DOHH2 (cell line): ENCODE results near the gene MUSTN1.

ENCODE experiments used
- H3F3A ChIP-seq: fragments of 200-600 bp; sonication (generic), shearing (Covaris generic); 2 replicates; pipeline ENCODE4 v1.6.0; 2016; ENCODE audit warnings: antibody characterized with exemption, mild to moderate bottlenecking; ENCODE audit not compliant: control insufficient read depth, insufficient read depth
- H3K27ac ChIP-seq: fragments of 200-600 bp; sonication (generic); 2 replicates; pipeline ENCODE4 v1.5.1; 2014; ENCODE audit warnings: low read depth, mild to moderate bottlenecking, low read length, moderate library complexity
- H3K27me3 ChIP-seq: fragments of 200-600 bp; sonication (generic); 2 replicates; pipeline ENCODE4 v1.6.1; 2014; ENCODE audit warnings: mild to moderate bottlenecking, low read length, mixed read lengths; ENCODE audit not compliant: control insufficient read depth
- H3K36me3 ChIP-seq: fragments of 200-600 bp; sonication (generic); 2 replicates; pipeline ENCODE4 v1.6.1; 2014; ENCODE audit warnings: mild to moderate bottlenecking, low read length, moderate library complexity, mixed read lengths; ENCODE audit not compliant: control insufficient read depth
- H3K4me1 ChIP-seq: fragments of 200-600 bp; sonication (generic); 2 replicates; pipeline ENCODE4 v1.6.1; 2014; ENCODE audit warnings: mild to moderate bottlenecking, low read length, mixed read lengths; ENCODE audit not compliant: control insufficient read depth
- H3K4me2 ChIP-seq: fragments of 200-600 bp; sonication (generic); 2 replicates; pipeline ENCODE4 v1.6.0; 2014; ENCODE audit warnings: mild to moderate bottlenecking, low read length, moderate library complexity
- H3K4me3 ChIP-seq: fragments of 200-600 bp; sonication (generic); 2 replicates; pipeline ENCODE4 v1.5.1; 2014; ENCODE audit warnings: mild to moderate bottlenecking, low read length, mixed read lengths
- H3K79me2 ChIP-seq: fragments of 200-600 bp; sonication (generic); 2 replicates; pipeline ENCODE4 v1.6.1; 2014; ENCODE audit warnings: mild to moderate bottlenecking, low read length, mixed read lengths; ENCODE audit not compliant: control insufficient read depth
- H3K9me2 ChIP-seq: fragments of 200-600 bp; sonication (generic); replicated peaks from 2 replicates; pipeline ENCODE4 v1.6.1; 2014; ENCODE audit warnings: mild to moderate bottlenecking, low read length, mixed read lengths; ENCODE audit not compliant: control insufficient read depth
- H3K9me3 ChIP-seq: fragments of 200-600 bp; sonication (generic); 2 replicates; pipeline ENCODE4 v1.6.1; 2014; ENCODE audit warnings: antibody characterized with exemption, low read length, mixed read lengths; ENCODE audit not compliant: control insufficient read depth, insufficient read depth
- H4K20me1 ChIP-seq: fragments of 200-600 bp; sonication (generic); 2 replicates; pipeline ENCODE4 v1.6.0; 2014; ENCODE audit warnings: low read depth, mild to moderate bottlenecking, antibody characterized with exemption, low read length, moderate library complexity; ENCODE audit not compliant: control insufficient read depth, insufficient read depth
- EZH2phosphoT487 ChIP-seq: fragments of 200-600 bp; sonication (generic); IDR thresholded peaks from 2 replicates; pipeline ENCODE4 v1.6.1; 2017; ENCODE audit warnings: borderline replicate concordance, mild to moderate bottlenecking, antibody characterized with exemption, low read length, moderate library complexity, mixed read lengths
- TF ChIP-seq, protein P1 (sequence below): fragments of 200-600 bp; sonication (generic); IDR thresholded peaks from one replicate; pipeline ENCODE4 v1.5.1; 2014; ENCODE audit warnings: antibody characterized with exemption, mild to moderate bottlenecking, low read depth, low read length; ENCODE audit not compliant: poor library complexity, severe bottlenecking

Gene MUSTN1

DNA sequence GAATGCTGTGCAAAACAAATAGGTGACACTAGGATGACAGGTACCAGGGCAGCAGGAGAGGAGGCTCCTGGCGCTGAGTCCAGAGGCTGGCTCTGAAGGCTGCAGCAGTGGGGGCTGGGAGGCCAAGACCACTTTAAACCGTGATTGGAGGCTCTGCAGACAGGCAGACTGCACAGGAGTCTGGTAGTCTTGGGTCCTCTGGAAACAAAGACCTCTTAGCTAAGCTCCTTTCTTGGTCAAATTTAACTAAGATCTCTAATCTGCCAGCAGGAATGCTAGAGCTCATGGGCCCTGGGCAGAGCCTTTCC lies 4.4 kb upstream of the MUSTN1 start:
- Histone ChIP-seq H3K27me3 (no peaks in the 10 kb centered on the region), H3K36me3 (no peaks in the 10 kb centered on the region), H3K27ac (no peak overlapping the region), H3F3A (no peaks in the 10 kb centered on the region), H3K79me2 (no peaks in the 10 kb centered on the region), H4K20me1 (no peaks in the 10 kb centered on the region), H3K9me2 (no peaks in the 10 kb centered on the region), H3K9me3 (no peaks in the 10 kb centered on the region), H3K4me3 (no peak overlapping the region), H3K4me1 (no peaks in the 10 kb centered on the region), H3K4me2 (no peak overlapping the region)
- TF ChIP-seq, protein P1, sequence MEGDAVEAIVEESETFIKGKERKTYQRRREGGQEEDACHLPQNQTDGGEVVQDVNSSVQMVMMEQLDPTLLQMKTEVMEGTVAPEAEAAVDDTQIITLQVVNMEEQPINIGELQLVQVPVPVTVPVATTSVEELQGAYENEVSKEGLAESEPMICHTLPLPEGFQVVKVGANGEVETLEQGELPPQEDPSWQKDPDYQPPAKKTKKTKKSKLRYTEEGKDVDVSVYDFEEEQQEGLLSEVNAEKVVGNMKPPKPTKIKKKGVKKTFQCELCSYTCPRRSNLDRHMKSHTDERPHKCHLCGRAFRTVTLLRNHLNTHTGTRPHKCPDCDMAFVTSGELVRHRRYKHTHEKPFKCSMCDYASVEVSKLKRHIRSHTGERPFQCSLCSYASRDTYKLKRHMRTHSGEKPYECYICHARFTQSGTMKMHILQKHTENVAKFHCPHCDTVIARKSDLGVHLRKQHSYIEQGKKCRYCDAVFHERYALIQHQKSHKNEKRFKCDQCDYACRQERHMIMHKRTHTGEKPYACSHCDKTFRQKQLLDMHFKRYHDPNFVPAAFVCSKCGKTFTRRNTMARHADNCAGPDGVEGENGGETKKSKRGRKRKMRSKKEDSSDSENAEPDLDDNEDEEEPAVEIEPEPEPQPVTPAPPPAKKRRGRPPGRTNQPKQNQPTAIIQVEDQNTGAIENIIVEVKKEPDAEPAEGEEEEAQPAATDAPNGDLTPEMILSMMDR: no peak
- TF ChIP-seq EZH2phosphoT487: no peak

DNA sequence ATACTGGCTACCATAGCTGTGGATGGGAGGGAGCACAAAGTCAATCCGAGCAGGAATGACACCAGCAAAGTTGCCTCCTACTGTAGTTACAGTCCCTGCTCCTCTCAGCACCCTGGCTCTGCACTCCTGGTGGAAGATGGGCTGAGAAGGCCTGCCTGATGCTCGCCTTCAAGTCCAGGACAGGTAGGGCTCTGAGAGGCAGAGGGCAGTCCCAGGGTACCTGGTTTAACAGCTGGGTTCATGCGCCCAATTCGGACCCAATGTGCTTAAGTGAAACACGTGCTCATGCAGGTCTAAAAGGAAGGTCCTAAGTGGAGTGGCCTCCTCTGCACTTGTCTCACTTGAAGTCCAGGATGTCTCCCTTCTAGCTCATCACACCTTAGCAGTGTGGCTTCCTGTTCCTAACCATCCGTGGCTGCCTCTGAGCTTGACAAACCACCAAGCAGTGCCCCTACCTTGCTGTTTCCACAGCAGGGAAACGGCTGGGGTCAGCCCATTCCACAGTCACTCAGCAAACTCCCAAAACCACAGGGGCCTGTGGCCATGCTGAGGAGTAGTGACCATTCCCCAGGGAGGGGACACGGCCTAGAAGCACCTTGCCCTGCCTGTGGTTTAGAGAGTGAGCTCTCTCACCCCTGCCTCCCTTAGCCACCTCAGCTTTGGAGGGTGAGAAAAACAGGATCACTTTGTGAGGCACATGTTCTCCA lies 3.9 kb upstream of the MUSTN1 start:
- H3K36me3 ChIP-seq: no peaks in the 10 kb centered on the region
- TF ChIP-seq, protein P1: no peak
- no peak overlapping the region for H3K4me3 ChIP-seq
- H3K4me1 ChIP-seq: no peaks in the 10 kb centered on the region
- H3K4me2 ChIP-seq: no peak overlapping the region
- H3F3A ChIP-seq: no peaks in the 10 kb centered on the region
- no peaks in the 10 kb centered on the region for H3K79me2 ChIP-seq
- H3K9me3 ChIP-seq: no peaks in the 10 kb centered on the region
- H4K20me1 ChIP-seq: no peaks in the 10 kb centered on the region
- no peak overlapping the region for H3K27ac ChIP-seq
- no peaks in the 10 kb centered on the region for H3K9me2 ChIP-seq
- no peaks in the 10 kb centered on the region for H3K27me3 ChIP-seq

DNA sequence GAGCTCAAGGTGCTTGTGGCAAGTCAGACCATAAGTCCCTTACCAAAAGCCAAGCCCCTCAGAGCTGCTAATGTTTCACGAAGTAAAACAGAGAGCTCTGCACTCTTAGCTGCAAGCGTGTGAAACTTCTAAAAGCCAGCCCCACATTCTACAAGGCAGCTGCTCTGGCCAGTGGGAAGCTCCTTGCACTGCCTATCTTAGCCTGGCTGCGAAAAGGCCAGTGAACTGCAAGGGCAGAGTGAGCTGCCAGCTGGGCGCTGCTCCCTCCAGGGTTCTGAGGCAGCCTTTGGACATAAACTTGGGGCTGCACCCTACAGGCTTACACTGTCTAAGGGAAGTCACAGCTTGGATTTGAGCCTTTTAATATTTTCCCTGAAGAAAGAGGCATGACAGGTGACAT lies 2.2 kb upstream of the MUSTN1 start:
- Histone ChIP-seq H3K27me3 (no peaks in the 10 kb centered on the region), H3F3A (no peaks in the 10 kb centered on the region), H3K27ac (no peak overlapping the region), H3K4me2 (no peak overlapping the region), H3K9me3 (no peaks in the 10 kb centered on the region), H3K4me3 (no peak overlapping the region), H4K20me1 (no peaks in the 10 kb centered on the region), H3K9me2 (no peaks in the 10 kb centered on the region), H3K4me1 (no peaks in the 10 kb centered on the region), H3K36me3 (no peaks in the 10 kb centered on the region), H3K79me2 (no peaks in the 10 kb centered on the region)
- no peak for TF ChIP-seq EZH2phosphoT487
- TF ChIP-seq, protein P1: no peak
